HG03378 (cell line): ENCODE results near the gene PAMR1.
"Not testable (repeated sequence)": the region's sequence is repeated elsewhere in the genome, so short reads cannot be mapped to it uniquely, and the experiment has no call there.

Experiments used
- ATAC-seq: cut with Tn5 transposase; IDR thresholded peaks from one replicate; pipeline ENCODE4 v1.9.1; 2021; ENCODE audit warnings: mild to moderate bottlenecking, moderate library complexity; ENCODE audit not compliant: unreplicated experiment

PAMR1 gene

GRCh38 chr11:35545391-35546003 is 20.1 kb upstream of the PAMR1 start:
- ATAC-seq, result no peak

- ATAC-seq, result no peak
Measured at GRCh38 chr11:35543481-35543880, 18.1 kb upstream of the PAMR1 start.

- no peak for ATAC-seq
Measured at GRCh38 chr11:35541621-35542375, 16.4 kb upstream of the PAMR1 start.

- ATAC-seq, result no peak
Measured at GRCh38 chr11:35540526-35540925, 15.1 kb upstream of the PAMR1 start.

- ATAC-seq, result no peak
Measured at GRCh38 chr11:35539781-35540281, 14.4 kb upstream of the PAMR1 start.

- no peak for ATAC-seq
Measured at GRCh38 chr11:35539256-35539655, 13.8 kb upstream of the PAMR1 start.

- no peak for ATAC-seq
Measured at GRCh38 chr11:35536470-35536869, 11.1 kb upstream of the PAMR1 start.

- no peak for ATAC-seq
Measured at GRCh38 chr11:35531246-35531645, 5.8 kb upstream of the PAMR1 start.

- ATAC-seq, result no peak
Measured at GRCh38 chr11:35529971-35530495, 4.6 kb upstream of the PAMR1 start.

- ATAC-seq, result no peak
Measured at GRCh38 chr11:35526370-35526792, 965 bp upstream of the PAMR1 start.

- no peak for ATAC-seq
Measured at GRCh38 chr11:35524780-35525179, 636 bp downstream of the PAMR1 start.

GRCh38 chr11:35523861-35524260 is 1.6 kb downstream of the PAMR1 start:
- no peak for ATAC-seq

GRCh38 chr11:35523331-35523768 is 2.1 kb downstream of the PAMR1 start:
- ATAC-seq, result no peak

- not testable (repeated sequence) for ATAC-seq
Measured at GRCh38 chr11:35522091-35522490, 3.3 kb downstream of the PAMR1 start.

GRCh38 chr11:35520376-35520775 is 5.0 kb downstream of the PAMR1 start:
- ATAC-seq, result no peak

- no peak for ATAC-seq
Measured at GRCh38 chr11:35518766-35519165, 6.7 kb downstream of the PAMR1 start.

- no peak for ATAC-seq
Measured at GRCh38 chr11:35517481-35517880, 7.9 kb downstream of the PAMR1 start.

- no peak for ATAC-seq
Measured at GRCh38 chr11:35516403-35516802, 9.0 kb downstream of the PAMR1 start.

GRCh38 chr11:35515224-35515623 is 10.2 kb downstream of the PAMR1 start:
- ATAC-seq, result no peak

- ATAC-seq, result no peak
Measured at GRCh38 chr11:35514481-35514880, 10.9 kb downstream of the PAMR1 start.

- no peak for ATAC-seq
Measured at GRCh38 chr11:35511666-35512065, 13.8 kb downstream of the PAMR1 start.

- no peak for ATAC-seq
Measured at GRCh38 chr11:35507688-35508087, 17.7 kb downstream of the PAMR1 start.
